Activated CD8-positive, alpha-beta memory T cell treated with anti-CD3 and anti-CD28 coated beads, Interleukin-2, amount 50 U/mL, for 4 hours (primary cell): ENCODE data around the gene EPHB2.

Experiments used
- DNase-seq: peaks from one replicate; pipeline ENCODE4 v3.0.0-alpha.2; 2020

EPHB2 gene

GRCh38 chr1:22782406-22782805 lies 71.8 kb downstream of the EPHB2 start:
- no peak for DNase-seq

- DNase-seq, result no peak
Measured at GRCh38 chr1:22784317-22784716, 73.7 kb downstream of the EPHB2 start.

GRCh38 chr1:22784737-22785136 lies 74.1 kb downstream of the EPHB2 start:
- no peak for DNase-seq

- no peak for DNase-seq
Measured at GRCh38 chr1:22786101-22786500, 75.5 kb downstream of the EPHB2 start.

- DNase-seq, result no peak
Measured at GRCh38 chr1:22786719-22787489, 76.3 kb downstream of the EPHB2 start.

GRCh38 chr1:22787636-22788035 lies 77.0 kb downstream of the EPHB2 start:
- DNase-seq, result no peak

GRCh38 chr1:22788254-22788661 lies 77.6 kb downstream of the EPHB2 start:
- DNase-seq, result no peak

- no peak for DNase-seq
Measured at GRCh38 chr1:22789356-22789994, 78.8 kb downstream of the EPHB2 start.

GRCh38 chr1:22790232-22791008 lies 79.8 kb downstream of the EPHB2 start:
- no peak for DNase-seq

- DNase-seq, result no peak
Measured at GRCh38 chr1:22791831-22792347, 81.2 kb downstream of the EPHB2 start.

GRCh38 chr1:22792396-22793160 lies 81.9 kb downstream of the EPHB2 start:
- DNase-seq, result no peak

- DNase-seq, result no peak
Measured at GRCh38 chr1:22793647-22794046, 83.0 kb downstream of the EPHB2 start.

GRCh38 chr1:22794647-22795365 lies 84.2 kb downstream of the EPHB2 start:
- no peak for DNase-seq

GRCh38 chr1:22795366-22795714 lies 84.7 kb downstream of the EPHB2 start:
- no peak for DNase-seq

- no peak for DNase-seq
Measured at GRCh38 chr1:22796642-22797041, 86.0 kb downstream of the EPHB2 start.

GRCh38 chr1:22798083-22798482 lies 87.4 kb downstream of the EPHB2 start:
- no peak for DNase-seq

- DNase-seq, result no peak
Measured at GRCh38 chr1:22799971-22800370, 89.3 kb downstream of the EPHB2 start.

- DNase-seq, result no peak
Measured at GRCh38 chr1:22800629-22801028, 90.0 kb downstream of the EPHB2 start.

- DNase-seq, result no peak
Measured at GRCh38 chr1:22801347-22801746, 90.7 kb downstream of the EPHB2 start.

GRCh38 chr1:22801761-22802160 lies 91.1 kb downstream of the EPHB2 start:
- DNase-seq, result no peak

- DNase-seq, result no peak
Measured at GRCh38 chr1:22803833-22804232, 93.2 kb downstream of the EPHB2 start.

GRCh38 chr1:22804406-22804805 lies 93.8 kb downstream of the EPHB2 start:
- no peak for DNase-seq
